KMS-11 (cell line): ENCODE results near the gene NPR1.

ENCODE experiments used
- H2AFZ ChIP-seq: fragments of 200-600 bp; sonication (generic); 2 replicates; pipeline ENCODE4 v1.6.1; 2016; ENCODE audit warnings: antibody characterized with exemption, mixed run types, low read depth
- H3K27ac ChIP-seq: fragments of 200-600 bp; sonication (generic); 2 replicates; pipeline ENCODE4 v1.6.1; 2016; ENCODE audit warnings: mild to moderate bottlenecking, mixed run types
- H3K27me3 ChIP-seq: fragments of 200-600 bp; sonication (generic); 2 replicates; pipeline ENCODE4 v1.6.1; 2017; ENCODE audit warnings: mild to moderate bottlenecking, low read depth, mixed run types, moderate library complexity; ENCODE audit not compliant: insufficient read depth
- H3K36me3 ChIP-seq: fragments of 200-600 bp; sonication (generic); 2 replicates; pipeline ENCODE4 v1.6.1; 2017; ENCODE audit warnings: mild to moderate bottlenecking, mixed run types; ENCODE audit not compliant: insufficient read depth
- H3K4me1 ChIP-seq: fragments of 200-600 bp; sonication (generic); 2 replicates; pipeline ENCODE4 v1.6.1; 2016; ENCODE audit warnings: mild to moderate bottlenecking, low read depth, mixed run types; ENCODE audit not compliant: poor library complexity, severe bottlenecking
- H3K4me2 ChIP-seq: fragments of 200-600 bp; sonication (generic); 2 replicates; pipeline ENCODE4 v1.7.0; 2016; ENCODE audit warnings: mild to moderate bottlenecking, mixed run types
- H3K4me3 ChIP-seq: fragments of 200-600 bp; sonication (generic); IDR thresholded peaks from 2 replicates; pipeline ENCODE4 v1.6.1; 2017; ENCODE audit warnings: low read depth, low read length, mixed read lengths; ENCODE audit not compliant: insufficient read depth
- H3K79me2 ChIP-seq: fragments of 200-600 bp; sonication (generic); 2 replicates; pipeline ENCODE4 v1.6.1; 2016; ENCODE audit warnings: low read depth, mixed run types; ENCODE audit not compliant: insufficient read depth
- H3K9ac ChIP-seq: fragments of 200-600 bp; sonication (generic); 2 replicates; pipeline ENCODE4 v1.6.1; 2016; ENCODE audit warnings: mild to moderate bottlenecking, mixed run types
- H4K20me1 ChIP-seq: fragments of 200-600 bp; sonication (generic); 2 replicates; pipeline ENCODE4 v1.6.1; 2016; ENCODE audit warnings: mild to moderate bottlenecking, mixed run types; ENCODE audit not compliant: insufficient read depth
- TF ChIP-seq, protein P1 (sequence below): fragments of 200-600 bp; sonication (generic); conservative IDR thresholded peaks from 2 replicates; pipeline ENCODE4 v1.6.1; 2017; ENCODE audit warnings: low read depth, mild to moderate bottlenecking, antibody characterized with exemption, low read length, moderate library complexity, mixed read lengths

NPR1 gene

DNA sequence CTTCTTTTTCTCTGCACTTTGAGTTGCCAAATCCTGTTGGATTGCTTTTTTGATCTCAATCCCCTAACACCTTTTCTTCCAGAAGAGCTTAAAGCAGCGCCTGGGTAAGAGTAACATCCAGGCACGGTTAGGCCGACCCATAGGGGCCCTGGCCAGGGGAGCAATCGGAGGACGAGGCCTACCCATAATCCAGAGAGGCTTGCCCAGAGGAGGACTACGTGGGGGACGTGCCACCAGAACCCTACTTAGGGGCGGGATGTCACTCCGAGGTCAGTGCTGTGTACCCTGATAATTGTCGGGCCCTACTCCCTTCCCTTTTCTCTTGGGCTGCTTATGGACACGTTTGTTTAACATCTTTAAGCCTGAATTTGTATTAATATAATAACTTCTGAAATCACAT lies 36.3 kb upstream of the NPR1 start:
- H3K4me2 ChIP-seq: no peak overlapping the region
- H3K9ac ChIP-seq: no peak overlapping the region

DNA sequence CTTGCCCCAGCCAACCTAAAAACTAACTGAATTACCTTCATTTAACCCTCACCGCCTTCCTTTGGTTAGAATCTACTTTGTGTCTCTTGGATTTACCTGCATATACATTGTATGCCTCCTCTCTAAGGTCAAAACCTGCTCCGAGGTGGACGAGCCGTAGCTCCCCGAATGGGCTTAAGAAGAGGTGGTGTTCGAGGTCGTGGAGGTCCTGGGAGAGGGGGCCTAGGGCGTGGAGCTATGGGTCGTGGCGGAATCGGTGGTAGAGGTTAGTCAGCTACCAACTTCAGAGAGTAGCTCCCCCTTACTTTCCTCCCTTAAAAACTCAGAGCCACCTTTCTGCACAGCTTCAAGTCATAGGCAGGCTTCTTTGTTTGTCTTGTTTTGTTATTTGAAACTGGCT lies 35.4 kb upstream of the NPR1 start:
- Histone ChIP-seq H4K20me1 (no peaks in the 10 kb centered on the region), H3K36me3 (peaks cover 65% of the 10 kb centered on the region), H3K4me1 (no peaks in the 10 kb centered on the region), H3K27ac (no peak overlapping the region), H3K4me3 (no peak overlapping the region), H3K27me3 (no peaks in the 10 kb centered on the region), H3K79me2 (peaks cover 19% of the 10 kb centered on the region; the same call in 1 of the 2 replicates), H2AFZ (no peak overlapping the region), H3K9ac (no peak overlapping the region), H3K4me2 (no peak overlapping the region)
- TF ChIP-seq, protein P1, sequence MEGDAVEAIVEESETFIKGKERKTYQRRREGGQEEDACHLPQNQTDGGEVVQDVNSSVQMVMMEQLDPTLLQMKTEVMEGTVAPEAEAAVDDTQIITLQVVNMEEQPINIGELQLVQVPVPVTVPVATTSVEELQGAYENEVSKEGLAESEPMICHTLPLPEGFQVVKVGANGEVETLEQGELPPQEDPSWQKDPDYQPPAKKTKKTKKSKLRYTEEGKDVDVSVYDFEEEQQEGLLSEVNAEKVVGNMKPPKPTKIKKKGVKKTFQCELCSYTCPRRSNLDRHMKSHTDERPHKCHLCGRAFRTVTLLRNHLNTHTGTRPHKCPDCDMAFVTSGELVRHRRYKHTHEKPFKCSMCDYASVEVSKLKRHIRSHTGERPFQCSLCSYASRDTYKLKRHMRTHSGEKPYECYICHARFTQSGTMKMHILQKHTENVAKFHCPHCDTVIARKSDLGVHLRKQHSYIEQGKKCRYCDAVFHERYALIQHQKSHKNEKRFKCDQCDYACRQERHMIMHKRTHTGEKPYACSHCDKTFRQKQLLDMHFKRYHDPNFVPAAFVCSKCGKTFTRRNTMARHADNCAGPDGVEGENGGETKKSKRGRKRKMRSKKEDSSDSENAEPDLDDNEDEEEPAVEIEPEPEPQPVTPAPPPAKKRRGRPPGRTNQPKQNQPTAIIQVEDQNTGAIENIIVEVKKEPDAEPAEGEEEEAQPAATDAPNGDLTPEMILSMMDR: no peak; the same call in 1 of the 2 replicates

More for the DNA sequence above, 36.3 kb upstream of the NPR1 start:
- Histone ChIP-seq H3K36me3 (peaks cover 73% of the 10 kb centered on the region), H3K27me3 (no peaks in the 10 kb centered on the region), H3K4me3 (no peak overlapping the region), H2AFZ (no peak overlapping the region), H3K27ac (no peak overlapping the region), H3K79me2 (peaks cover 28% of the 10 kb centered on the region), H3K4me1 (peaks cover under 1% of the 10 kb centered on the region), H4K20me1 (no peaks in the 10 kb centered on the region)
- TF ChIP-seq, protein P1: no peak

DNA sequence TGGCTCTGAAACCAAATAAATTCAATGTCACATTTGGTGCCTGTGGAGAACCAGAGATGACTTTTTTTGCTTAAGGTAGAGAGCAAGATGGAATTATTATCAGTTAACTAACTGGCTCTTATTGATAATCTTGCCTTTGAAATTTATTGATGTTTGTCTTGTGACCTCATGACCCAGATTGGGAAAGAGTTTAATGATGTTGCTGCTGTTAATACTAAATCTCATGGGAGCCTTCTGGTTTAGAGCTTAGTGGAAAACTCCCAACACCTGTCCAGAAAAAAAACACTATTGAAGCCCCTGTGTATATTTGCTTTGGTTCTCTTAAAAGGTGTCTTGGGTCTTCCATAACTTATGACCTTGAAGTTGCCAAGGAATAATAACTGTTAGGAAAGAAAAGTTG lies 34.7 kb upstream of the NPR1 start:
- Histone ChIP-seq H3K4me2 (no peak overlapping the region), H2AFZ (no peak overlapping the region), H3K36me3 (peaks cover 61% of the 10 kb centered on the region), H3K4me3 (no peak overlapping the region), H3K9ac (no peak overlapping the region), H3K4me1 (no peaks in the 10 kb centered on the region), H4K20me1 (no peaks in the 10 kb centered on the region), H3K79me2 (peaks cover 17% of the 10 kb centered on the region; the same call in 1 of the 2 replicates), H3K27ac (no peak overlapping the region), H3K27me3 (no peaks in the 10 kb centered on the region)
- TF ChIP-seq, protein P1: no peak

DNA sequence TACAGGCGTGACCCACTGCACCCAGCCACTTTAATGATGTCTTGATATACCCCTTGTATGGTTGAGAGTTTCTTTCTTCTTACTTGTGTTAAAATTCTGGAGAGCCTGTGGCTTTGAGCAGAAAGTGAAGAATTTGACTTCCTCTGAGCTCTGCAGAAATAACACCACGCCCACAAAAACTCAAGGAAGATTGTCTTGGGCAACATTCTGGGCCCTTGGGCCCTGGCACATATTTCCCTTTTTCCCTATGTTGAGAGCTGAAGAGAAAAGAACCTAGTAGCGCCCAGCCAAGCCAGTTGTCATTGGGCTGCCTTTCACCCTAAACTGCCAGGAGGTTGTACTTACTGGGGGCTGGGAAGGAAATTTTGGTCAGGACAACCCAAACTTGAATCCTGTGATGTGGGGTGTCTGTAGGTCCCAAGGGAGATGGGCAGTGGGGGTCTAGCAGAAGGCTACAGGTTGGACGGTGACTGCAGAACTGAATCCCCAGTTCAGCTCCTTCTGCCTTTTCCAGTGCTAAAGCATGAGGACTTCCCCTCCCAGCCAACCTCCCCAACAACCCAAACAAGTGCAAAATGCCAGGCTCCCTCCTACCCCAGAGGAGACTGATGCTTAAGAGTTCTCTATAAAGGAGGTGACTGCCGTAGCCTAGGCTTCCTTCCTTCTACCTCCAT lies 31.7 kb upstream of the NPR1 start:
- no peak overlapping the region for H2AFZ ChIP-seq
- H3K4me3 ChIP-seq: no peak overlapping the region
- H3K4me1 ChIP-seq: peaks cover 3% of the 10 kb centered on the region
- no peak overlapping the region for H3K9ac ChIP-seq
- no peak overlapping the region for H3K4me2 ChIP-seq
- H3K36me3 ChIP-seq: peaks cover 38% of the 10 kb centered on the region
- no peaks in the 10 kb centered on the region for H3K27me3 ChIP-seq
- TF ChIP-seq, protein P1: no peak
- H3K79me2 ChIP-seq: no peaks in the 10 kb centered on the region
- no peak overlapping the region for H3K27ac ChIP-seq
- H4K20me1 ChIP-seq: no peaks in the 10 kb centered on the region
